NCI-H146 treated with DMSO at 0.1 percent for 48 hours (cell line): Measurements from ENCODE around the gene HSPA9.
"Not testable (repeated sequence)": the region's sequence is repeated elsewhere in the genome, so short reads cannot be mapped to it uniquely, and the experiment has no call there.

ENCODE experiments used
- DNase-seq: peaks from one replicate; lab custom pipeline; 2025; ENCODE audit not compliant: unreplicated experiment; lab: John Stamatoyannopoulos, UW

The HSPA9 gene

GRCh38 chr5:138536215-138536614 is 39.0 kb downstream of the HSPA9 start:
- DNase-seq = no peak

GRCh38 chr5:138533973-138534941 is 40.9 kb downstream of the HSPA9 start:
- DNase-seq = no peak

GRCh38 chr5:138529812-138530211 is 45.4 kb downstream of the HSPA9 start:
- no peak for DNase-seq

- DNase-seq = no peak
Measured at GRCh38 chr5:138528744-138529469, 46.3 kb downstream of the HSPA9 start.

GRCh38 chr5:138528208-138528607 is 47.0 kb downstream of the HSPA9 start:
- DNase-seq = no peak

DNA sequence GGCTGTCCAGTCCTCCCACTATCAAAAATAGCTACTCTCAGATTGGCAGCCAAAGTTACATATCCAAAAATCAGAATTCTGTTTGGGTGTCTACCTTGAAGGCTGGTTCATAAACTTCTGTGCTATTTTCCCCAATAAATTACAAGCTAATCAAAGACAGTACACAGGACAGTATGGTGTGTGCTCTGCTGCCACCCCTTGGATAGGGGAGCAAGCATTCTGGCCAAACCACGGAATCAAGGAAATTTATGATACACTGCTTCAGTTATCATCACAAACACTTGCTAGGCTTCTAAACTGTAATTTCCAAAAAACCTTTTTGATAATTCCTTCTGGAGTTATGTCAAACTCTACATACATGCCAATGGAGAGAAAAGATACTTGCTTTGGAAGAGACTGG is 48.0 kb downstream of the HSPA9 start:
- DNase-seq = no peak

- no peak for DNase-seq
Measured at GRCh38 chr5:138523406-138523805, 51.8 kb downstream of the HSPA9 start.

GRCh38 chr5:138520971-138521370 is 54.2 kb downstream of the HSPA9 start:
- no peak for DNase-seq

DNA sequence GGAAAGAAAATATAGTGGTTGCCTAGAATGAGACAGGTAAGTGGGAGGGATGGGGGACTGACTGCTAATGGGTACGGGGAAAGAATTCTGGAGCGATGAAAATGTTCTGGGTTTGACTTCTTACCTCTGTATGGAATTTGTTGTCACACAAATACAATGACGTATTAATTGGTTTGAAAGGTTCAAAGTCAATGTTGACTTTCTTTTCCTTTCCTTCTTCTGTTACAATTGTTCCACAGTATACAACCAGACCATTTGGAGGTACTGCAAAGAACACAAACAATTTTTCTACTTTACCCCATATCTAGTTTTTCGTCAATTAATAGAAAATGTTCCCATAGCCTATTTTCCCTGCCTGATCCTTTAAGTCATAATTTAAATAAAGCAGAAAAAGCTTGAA is 57.8 kb downstream of the HSPA9 start:
- DNase-seq = no peak

- DNase-seq = no peak
Measured at GRCh38 chr5:138515556-138516245, 59.5 kb downstream of the HSPA9 start.

DNA sequence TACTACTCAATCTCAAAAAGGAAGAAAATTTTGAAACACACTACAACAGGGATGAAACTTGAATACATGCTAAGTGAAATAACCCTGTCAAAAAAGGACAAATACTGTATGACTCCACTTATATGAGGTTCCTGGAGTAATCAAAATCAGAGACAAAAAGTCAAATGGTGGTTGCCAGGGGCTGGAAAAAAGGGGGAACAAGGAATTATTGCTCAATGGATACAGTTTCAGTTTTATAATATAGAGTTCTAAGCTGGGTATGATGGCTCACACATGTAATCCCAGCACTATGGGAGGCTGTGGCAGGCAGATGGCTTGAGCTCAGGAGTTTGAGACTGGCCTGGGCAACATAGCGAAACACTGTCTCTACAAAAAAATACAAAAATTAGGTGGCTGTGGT is 61.2 kb downstream of the HSPA9 start:
- no peak for DNase-seq

GRCh38 chr5:138508958-138509357 is 66.2 kb downstream of the HSPA9 start:
- DNase-seq = no peak

- DNase-seq = not testable (repeated sequence)
Measured at GRCh38 chr5:138507485-138507884, 67.7 kb downstream of the HSPA9 start.

- no peak for DNase-seq
Measured at GRCh38 chr5:138506370-138507306, 68.6 kb downstream of the HSPA9 start.

DNA sequence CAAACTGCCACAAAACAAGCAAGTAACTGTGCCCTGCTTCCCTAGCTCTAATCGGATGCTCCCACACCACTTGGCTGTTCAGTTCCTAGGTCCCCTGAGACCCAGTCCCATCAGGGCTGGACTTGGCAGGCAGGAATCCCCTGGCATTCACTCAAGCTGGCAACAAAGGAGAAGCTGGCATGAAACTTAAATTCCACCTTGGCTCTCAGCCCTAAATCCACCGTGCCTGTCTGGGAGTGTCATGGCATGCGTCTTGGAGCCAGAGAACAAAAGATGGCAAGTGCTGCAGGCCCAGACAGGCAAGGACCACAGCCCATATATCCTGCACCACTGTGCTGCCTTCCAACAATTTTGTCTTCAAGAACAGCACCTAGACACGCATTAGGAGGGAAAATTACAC is 70.4 kb downstream of the HSPA9 start:
- DNase-seq = no peak
